AG09309 (cell line): ENCODE results near the gene CDHR3.
A peak's percentile ranks its signal among the peaks of the same experiment; 100 is the strongest.

ENCODE experiments used
- DNase-seq: peaks from one replicate; pipeline ENCODE4 v3.0.0-alpha.2; 2010; ENCODE audit warnings: low read depth
- H3K4me3 ChIP-seq: 2 replicates; pipeline ENCODE4 v1.5.1; 2011; ENCODE audit warnings: mild to moderate bottlenecking, low read depth, low read length, moderate library complexity; ENCODE audit not compliant: control insufficient read depth
- TF ChIP-seq, protein P1 (sequence below): IDR thresholded peaks from 2 replicates; pipeline ENCODE4 v1.5.1; 2011; ENCODE audit warnings: mild to moderate bottlenecking, low read depth, low read length, inconsistent platforms; ENCODE audit not compliant: insufficient read depth, control insufficient read depth; ENCODE audit errors: missing control alignments

The CDHR3 gene

DNA sequence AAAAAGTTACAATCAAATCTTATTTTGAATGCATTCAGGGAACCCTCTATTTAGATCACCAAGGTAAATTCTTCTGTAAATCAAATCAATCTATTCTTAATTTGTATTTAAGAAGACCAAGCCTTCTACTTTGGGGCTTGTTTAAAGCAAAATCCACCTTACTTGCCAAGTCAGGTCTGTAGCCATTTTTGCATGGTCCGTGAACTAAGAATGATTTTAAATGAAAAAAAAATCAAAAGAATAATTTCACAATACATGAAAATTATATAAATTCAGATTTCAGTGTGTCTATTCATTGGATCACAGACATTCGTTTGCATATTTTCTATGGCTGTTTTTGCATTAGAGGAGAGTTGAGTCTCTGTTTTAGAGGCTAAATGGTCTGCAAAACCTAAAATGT lies 89.6 kb downstream of the CDHR3 start:
- TF ChIP-seq, protein P1, sequence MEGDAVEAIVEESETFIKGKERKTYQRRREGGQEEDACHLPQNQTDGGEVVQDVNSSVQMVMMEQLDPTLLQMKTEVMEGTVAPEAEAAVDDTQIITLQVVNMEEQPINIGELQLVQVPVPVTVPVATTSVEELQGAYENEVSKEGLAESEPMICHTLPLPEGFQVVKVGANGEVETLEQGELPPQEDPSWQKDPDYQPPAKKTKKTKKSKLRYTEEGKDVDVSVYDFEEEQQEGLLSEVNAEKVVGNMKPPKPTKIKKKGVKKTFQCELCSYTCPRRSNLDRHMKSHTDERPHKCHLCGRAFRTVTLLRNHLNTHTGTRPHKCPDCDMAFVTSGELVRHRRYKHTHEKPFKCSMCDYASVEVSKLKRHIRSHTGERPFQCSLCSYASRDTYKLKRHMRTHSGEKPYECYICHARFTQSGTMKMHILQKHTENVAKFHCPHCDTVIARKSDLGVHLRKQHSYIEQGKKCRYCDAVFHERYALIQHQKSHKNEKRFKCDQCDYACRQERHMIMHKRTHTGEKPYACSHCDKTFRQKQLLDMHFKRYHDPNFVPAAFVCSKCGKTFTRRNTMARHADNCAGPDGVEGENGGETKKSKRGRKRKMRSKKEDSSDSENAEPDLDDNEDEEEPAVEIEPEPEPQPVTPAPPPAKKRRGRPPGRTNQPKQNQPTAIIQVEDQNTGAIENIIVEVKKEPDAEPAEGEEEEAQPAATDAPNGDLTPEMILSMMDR = no peak
- no peak for DNase-seq
- H3K4me3 ChIP-seq = no peak overlapping the region

DNA sequence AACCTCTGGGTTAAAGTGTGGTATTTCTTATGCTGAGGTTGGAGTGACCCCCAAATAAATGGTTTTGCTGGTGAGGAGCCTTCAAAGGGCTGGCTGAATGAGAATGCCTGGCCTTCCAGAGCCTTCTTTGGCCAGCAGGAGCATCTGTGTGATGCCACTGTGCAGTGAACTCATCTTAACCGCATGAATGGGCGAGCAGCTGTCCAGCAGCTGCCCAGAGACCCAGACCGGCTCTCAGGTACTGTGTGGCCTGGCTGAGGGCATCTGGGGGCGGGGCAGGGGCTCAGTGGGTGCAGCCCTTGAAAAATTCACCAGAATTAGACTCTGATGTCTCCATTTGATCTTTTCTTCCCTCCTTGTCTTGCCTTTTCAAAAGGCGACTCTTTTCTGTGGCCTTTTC lies 90.0 kb downstream of the CDHR3 start:
- no peak overlapping the region for H3K4me3 ChIP-seq
- TF ChIP-seq, protein P1 = no peak
- DNase-seq = no peak

DNA sequence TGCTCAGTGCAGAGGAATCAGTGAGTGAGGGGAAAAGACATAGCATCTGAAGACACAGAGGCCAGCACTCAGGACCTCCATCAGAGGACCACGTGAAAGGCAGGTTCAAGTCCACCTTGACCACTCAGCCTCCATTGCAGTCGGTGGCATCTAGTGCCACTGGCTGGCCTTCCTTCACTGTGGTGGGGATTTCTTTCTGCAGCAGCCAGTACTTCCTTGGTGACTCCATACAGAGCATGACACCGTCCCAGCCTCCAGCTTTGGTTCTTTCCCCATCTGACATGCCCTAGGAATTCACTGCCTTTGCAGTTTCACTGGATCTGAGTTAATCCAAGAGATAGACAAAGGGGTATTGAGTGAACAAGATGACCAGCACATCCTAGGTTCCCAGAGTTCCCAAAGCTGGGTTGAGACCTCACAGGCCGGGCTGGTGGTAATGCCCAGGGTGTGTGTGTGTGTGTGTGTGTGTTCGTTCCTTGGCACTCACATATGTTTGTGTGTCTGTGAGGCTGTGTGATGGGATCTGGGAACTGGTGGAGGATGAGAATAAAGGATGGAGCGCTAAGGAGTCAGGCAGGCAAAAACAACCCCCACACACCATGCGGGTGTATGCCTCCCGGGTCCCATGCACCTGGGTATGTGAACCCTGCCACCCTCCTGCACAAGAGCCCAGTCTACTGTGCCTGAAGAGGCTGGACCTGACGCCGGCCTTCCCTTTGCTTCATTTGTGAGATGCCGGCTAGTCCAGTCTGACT lies 91.3 kb downstream of the CDHR3 start:
- DNase-seq = no peak
- H3K4me3 ChIP-seq = no peak overlapping the region
- TF ChIP-seq, protein P1 = no peak

DNA sequence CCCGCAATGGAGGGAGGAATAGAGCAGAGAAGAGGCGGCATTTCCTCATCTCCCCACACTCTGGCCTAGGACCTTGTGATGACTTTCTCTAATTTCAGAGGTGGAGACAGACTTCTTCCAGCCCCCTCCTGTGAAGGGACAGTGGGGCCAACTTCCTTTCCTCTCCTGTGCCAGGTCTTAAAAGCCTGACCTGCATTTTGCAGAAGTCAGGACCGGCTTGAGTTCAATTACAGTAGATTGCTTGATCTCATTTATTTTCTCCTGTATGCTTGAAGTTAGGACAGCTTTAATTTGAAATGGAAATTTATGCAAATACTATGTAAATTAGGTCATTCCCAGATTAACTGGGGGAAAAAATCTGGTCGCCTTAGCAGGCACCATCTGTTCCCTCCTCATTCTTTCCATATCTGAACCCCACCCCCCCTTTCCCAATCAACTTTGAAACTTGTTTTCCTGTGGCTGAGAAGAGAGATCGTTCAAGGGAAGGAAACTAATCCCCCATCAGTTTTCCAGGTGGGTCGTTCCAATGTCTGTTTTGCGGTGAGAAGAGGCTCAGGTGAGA lies 92.0 kb downstream of the CDHR3 start:
- TF ChIP-seq, protein P1 = no peak
- no peak overlapping the region for H3K4me3 ChIP-seq
- DNase-seq = no peak

DNA sequence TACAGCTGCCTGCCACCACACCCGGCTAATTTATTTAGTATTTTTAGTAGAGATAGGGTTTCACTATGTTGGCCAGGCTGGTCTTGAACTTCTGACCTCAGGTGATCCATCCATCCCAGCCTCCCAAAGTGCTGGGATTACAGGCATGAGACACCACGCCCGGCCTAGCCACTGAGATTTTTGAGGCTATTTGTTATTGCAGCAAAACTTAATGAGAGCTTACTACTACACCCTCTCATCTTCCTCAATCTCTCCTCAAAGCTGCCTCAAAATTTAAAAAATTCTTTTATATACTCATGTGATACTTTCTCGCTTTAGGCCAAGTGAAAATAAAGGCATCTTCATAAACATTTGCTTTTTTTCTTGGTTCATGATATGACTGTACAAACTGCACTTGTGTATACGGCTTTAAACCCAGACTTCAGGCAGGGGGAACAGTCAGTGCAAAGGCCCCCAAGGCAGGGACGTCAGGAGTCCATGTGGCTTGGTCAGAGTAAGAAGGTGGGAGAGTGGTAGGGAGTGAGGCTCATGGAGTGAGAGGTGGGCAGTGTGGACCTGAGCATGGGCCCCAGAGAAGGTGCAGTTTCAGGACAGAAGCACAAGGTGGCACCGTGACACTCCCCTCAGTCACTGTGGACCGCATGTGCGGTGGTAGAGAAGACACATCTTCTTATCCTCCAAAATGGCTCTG lies 93.6 kb downstream of the CDHR3 start:
- H3K4me3 ChIP-seq = no peak overlapping the region
- DNase-seq = peak; percentile 41
- TF ChIP-seq, protein P1 = peak; percentile 93

DNA sequence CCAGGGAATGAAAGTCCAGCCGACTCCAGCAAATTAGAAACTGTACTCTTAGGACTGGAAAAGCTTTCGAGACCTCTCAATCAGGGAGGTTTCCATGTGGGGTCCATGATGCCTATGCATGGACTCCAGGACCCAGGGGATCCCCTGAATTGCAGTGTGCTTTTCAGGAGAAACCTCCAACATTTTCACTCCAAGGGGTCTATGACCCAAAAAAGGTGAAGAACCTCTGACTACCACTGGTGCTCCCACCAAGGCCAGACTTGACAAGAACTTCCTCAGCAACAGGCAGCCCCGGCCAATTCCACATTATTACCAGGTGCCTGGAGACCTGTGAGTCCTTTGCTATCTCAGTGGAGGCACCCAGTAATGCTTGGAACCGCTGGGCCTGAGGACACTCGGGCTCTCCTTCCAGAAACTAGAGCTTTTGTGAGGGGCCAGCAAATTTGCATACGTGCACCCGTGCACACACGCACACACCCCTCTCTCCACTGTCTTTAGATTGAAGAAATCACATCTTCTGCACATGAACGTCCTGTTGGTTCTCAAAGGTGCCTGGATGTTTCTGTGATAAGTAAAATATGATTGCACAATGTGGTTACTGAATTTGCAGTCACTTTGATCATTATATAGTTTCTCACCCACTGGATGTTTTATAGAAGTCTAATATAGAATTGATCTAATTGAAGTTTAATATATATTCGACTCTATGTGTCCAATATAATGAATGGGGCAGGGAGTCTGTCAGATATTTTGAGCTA lies 94.3 kb downstream of the CDHR3 start:
- DNase-seq = no peak
- H3K4me3 ChIP-seq = no peak overlapping the region
- TF ChIP-seq, protein P1 = no peak
